Uterus (tissue), 2 donors: ENCODE measurements around the gene TLE5.

ENCODE experiments used
- CTCF ChIP-seq, 4 experiments: fragments of 200-600 bp in 2 of 4; fragments of 450-650 bp in 2 of 4; sonication (generic) in 2 of 4; IDR thresholded peaks; one replicate each; pipeline ENCODE4 v1.5.1; 2016 to 2019; ENCODE audit warnings: antibody characterized with exemption in 4 of 4, mild to moderate bottlenecking in 2 of 4, moderate library complexity in 1 of 4
- POLR2A ChIP-seq, 2 donors: fragments of 450-650 bp; IDR thresholded peaks; one replicate each; pipeline ENCODE4 v1.6.1; 2016; ENCODE audit warnings: antibody characterized with exemption in 2 of 2, mild to moderate bottlenecking in 1 of 2, moderate library complexity in 1 of 2

GRCh38 chr19:3027981-3028304 lies 34.4 kb downstream of the TLE5 start:
- TF ChIP-seq POLR2A (IDR thresholded peaks at IDR 0.05) (no peak), CTCF (IDR thresholded peaks at IDR 0.05) (no peak)
